Measurements from ENCODE around the gene EYA2.

The EYA2 gene

GRCh38 chr20:46998477-46999240 lies 104.0 kb downstream of the EYA2 start:
- Mint-ChIP-seq H3K4me3 (no peak overlapping the region), H3K9me3 (peaks cover 6% of the 10 kb centered on the region), H3K36me3 (ENCODE audit: low read depth) (peaks cover 6% of the 10 kb centered on the region), H3K27me3 (ENCODE audit: low read depth) (peaks cover 37% of the 10 kb centered on the region), H3K4me1 (ENCODE audit: low read depth) (peaks cover 37% of the 10 kb centered on the region), H3K27ac (no peak overlapping the region)

GRCh38 chr20:46999801-47000465 lies 105.3 kb downstream of the EYA2 start:
- Mint-ChIP-seq H3K4me1 (ENCODE audit: low read depth) (peaks cover 28% of the 10 kb centered on the region), H3K36me3 (ENCODE audit: low read depth) (peaks cover 6% of the 10 kb centered on the region), H3K9me3 (peaks cover 15% of the 10 kb centered on the region), H3K4me3 (no peak overlapping the region), H3K27me3 (ENCODE audit: low read depth) (peaks cover 48% of the 10 kb centered on the region), H3K27ac (no peak overlapping the region)

DNA sequence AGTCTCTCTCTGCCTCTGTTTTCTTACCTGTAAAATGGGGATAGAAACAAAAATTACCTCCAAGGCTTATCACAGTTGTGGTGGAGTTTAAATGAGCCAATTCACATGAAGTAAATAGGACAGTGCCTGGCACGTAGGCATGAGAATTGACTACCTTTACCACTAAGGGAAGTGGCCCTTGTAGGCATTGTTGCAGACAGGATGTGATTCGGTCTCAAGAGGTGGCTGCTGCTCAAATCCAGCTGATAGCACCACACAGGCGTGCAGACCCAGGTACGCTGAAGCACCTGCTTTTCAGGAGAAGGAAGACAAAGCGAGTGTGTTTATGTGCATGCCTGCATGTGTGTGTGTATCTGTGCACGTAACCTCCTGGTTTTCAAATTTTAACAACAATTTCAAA lies 108.6 kb downstream of the EYA2 start:
- H3K4me1 Mint-ChIP-seq (ENCODE audit: low read depth) = peaks cover 17% of the 10 kb centered on the region
- peaks cover 42% of the 10 kb centered on the region for H3K27me3 Mint-ChIP-seq (ENCODE audit: low read depth)
- no peak overlapping the region for H3K27ac Mint-ChIP-seq
- no peak overlapping the region for H3K4me3 Mint-ChIP-seq
- no peaks in the 10 kb centered on the region for H3K36me3 Mint-ChIP-seq (ENCODE audit: low read depth)
- H3K9me3 Mint-ChIP-seq = peaks cover 15% of the 10 kb centered on the region

- Mint-ChIP-seq H3K9me3 (peaks cover 15% of the 10 kb centered on the region), H3K4me3 (no peak overlapping the region), H3K27me3 (ENCODE audit: low read depth) (peaks cover 35% of the 10 kb centered on the region), H3K4me1 (ENCODE audit: low read depth) (peaks cover 10% of the 10 kb centered on the region), H3K27ac (no peak overlapping the region), H3K36me3 (ENCODE audit: low read depth) (no peaks in the 10 kb centered on the region)
Observed at GRCh38 chr20:47004179-47004578, 109.5 kb downstream of the EYA2 start.

DNA sequence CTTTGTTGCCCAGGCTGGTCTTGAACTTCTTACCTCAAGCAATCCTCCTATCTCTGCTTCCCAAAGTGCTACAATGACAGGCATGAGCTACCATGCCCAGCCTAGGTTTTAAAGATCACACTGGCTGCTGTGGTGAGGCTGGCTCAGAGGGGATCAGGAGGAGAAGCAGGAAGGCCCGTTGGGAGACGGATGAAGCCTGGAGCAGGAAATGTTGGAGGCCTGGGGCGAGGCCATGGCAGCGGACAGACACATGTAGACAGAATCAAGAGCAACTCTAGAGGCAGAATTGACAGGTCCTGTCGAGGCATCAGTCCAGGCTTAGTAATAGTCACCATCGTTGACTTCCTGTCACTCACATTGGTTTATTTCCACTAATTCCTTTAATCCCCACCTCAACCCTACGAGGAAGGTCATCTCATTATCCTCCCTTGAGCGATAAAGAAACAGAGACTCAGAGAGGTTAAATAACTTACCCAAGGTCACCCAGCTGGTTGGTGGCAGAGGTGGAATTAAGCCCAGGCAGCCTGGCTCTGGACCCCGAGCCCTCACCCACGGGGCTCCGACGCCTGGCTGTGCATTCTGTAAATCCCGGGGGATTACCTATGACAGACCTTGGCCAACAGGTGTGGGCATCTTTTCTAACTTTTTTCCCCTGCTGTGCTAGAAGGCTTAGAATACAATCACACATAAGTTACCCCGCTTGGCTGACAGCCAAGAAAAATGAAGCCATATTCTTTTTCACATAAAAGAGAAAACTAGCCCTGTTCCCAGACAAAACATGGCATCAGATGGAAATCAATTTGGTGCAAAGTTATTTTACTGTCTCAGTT lies 113.4 kb downstream of the EYA2 start:
- Mint-ChIP-seq H3K4me1 (ENCODE audit: low read depth) (peaks cover 17% of the 10 kb centered on the region), H3K9me3 (peaks cover 12% of the 10 kb centered on the region), H3K27me3 (ENCODE audit: low read depth) (peaks cover 26% of the 10 kb centered on the region), H3K36me3 (ENCODE audit: low read depth) (no peaks in the 10 kb centered on the region), H3K4me3 (no peak overlapping the region), H3K27ac (no peak overlapping the region)

GRCh38 chr20:47008842-47009518 lies 114.3 kb downstream of the EYA2 start:
- peaks cover 24% of the 10 kb centered on the region for H3K27me3 Mint-ChIP-seq (ENCODE audit: low read depth)
- no peak overlapping the region for H3K4me3 Mint-ChIP-seq
- H3K27ac Mint-ChIP-seq = no peak overlapping the region
- H3K4me1 Mint-ChIP-seq (ENCODE audit: low read depth) = peaks cover 11% of the 10 kb centered on the region
- H3K36me3 Mint-ChIP-seq (ENCODE audit: low read depth) = no peaks in the 10 kb centered on the region
- peaks cover 6% of the 10 kb centered on the region for H3K9me3 Mint-ChIP-seq

DNA sequence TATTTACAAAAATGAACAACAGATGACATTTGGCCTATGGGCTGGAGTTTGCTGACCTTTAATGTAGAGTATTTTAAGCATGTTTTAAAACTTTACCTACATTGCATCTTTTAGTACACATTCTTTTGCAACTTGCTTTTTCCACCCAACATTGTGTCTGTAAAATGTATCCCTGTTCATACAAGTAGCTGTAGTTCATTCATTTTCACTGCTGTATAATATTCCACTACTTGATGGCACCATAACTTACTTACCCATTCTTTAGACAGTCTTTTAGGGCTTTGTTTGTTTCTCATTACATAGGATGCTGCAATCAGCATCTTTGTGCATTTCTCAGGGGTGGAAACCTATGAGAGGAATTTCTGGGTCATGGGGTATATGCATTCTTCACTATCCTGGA lies 115.1 kb downstream of the EYA2 start:
- peaks cover 19% of the 10 kb centered on the region for H3K27me3 Mint-ChIP-seq (ENCODE audit: low read depth)
- no peaks in the 10 kb centered on the region for H3K36me3 Mint-ChIP-seq (ENCODE audit: low read depth)
- H3K4me3 Mint-ChIP-seq = no peak overlapping the region
- no peaks in the 10 kb centered on the region for H3K9me3 Mint-ChIP-seq
- H3K27ac Mint-ChIP-seq = no peak overlapping the region
- H3K4me1 Mint-ChIP-seq (ENCODE audit: low read depth) = peaks cover 11% of the 10 kb centered on the region

GRCh38 chr20:47011984-47012383 lies 117.3 kb downstream of the EYA2 start:
- Mint-ChIP-seq H3K9me3 (no peaks in the 10 kb centered on the region), H3K27me3 (ENCODE audit: low read depth) (peaks cover 27% of the 10 kb centered on the region), H3K4me3 (no peak overlapping the region), H3K27ac (peak overlapping the region; percentile 58), H3K36me3 (ENCODE audit: low read depth) (no peaks in the 10 kb centered on the region), H3K4me1 (ENCODE audit: low read depth) (peaks cover 11% of the 10 kb centered on the region)

- Mint-ChIP-seq H3K27me3 (ENCODE audit: low read depth) (peaks cover 27% of the 10 kb centered on the region), H3K4me3 (no peak overlapping the region), H3K36me3 (ENCODE audit: low read depth) (no peaks in the 10 kb centered on the region), H3K4me1 (ENCODE audit: low read depth) (peaks cover 11% of the 10 kb centered on the region), H3K27ac (no peak overlapping the region), H3K9me3 (no peaks in the 10 kb centered on the region)
Observed at GRCh38 chr20:47013606-47014005, 119.0 kb downstream of the EYA2 start.

DNA sequence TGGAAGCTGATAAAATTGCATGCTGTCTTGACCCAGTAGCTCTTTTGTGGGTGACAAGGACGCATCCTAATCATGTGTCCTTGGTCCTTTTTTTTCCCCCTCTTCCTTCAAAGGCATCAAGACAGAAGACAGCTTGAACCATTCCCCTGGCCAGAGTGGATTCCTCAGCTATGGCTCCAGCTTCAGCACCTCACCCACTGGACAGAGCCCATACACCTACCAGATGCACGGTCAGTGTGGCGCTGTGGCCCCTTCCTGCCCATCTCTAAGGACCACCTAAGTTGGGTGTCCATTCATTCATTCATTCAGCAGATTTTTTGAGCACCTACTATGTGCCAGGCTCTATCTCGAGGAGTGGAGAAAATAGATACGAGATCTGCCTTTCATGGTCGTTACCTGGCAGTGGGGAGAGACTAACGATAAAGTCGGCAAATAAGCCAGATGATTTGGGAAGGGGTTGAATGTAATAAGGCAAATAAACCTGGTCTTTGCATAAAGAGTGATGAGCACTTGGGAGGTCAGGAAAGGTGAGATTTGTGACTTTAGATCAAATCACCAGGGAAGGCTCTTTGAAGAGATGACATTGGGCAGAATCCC lies 121.5 kb downstream of the EYA2 start:
- no peak overlapping the region for H3K4me3 Mint-ChIP-seq
- H3K4me1 Mint-ChIP-seq (ENCODE audit: low read depth) = peaks cover 14% of the 10 kb centered on the region
- H3K9me3 Mint-ChIP-seq = no peaks in the 10 kb centered on the region
- H3K36me3 Mint-ChIP-seq (ENCODE audit: low read depth) = no peaks in the 10 kb centered on the region
- peaks cover 41% of the 10 kb centered on the region for H3K27me3 Mint-ChIP-seq (ENCODE audit: low read depth)
- H3K27ac Mint-ChIP-seq = no peak overlapping the region

GRCh38 chr20:47018381-47018780 lies 123.7 kb downstream of the EYA2 start:
- peaks cover 3% of the 10 kb centered on the region for H3K4me1 Mint-ChIP-seq (ENCODE audit: low read depth)
- H3K36me3 Mint-ChIP-seq (ENCODE audit: low read depth) = no peaks in the 10 kb centered on the region
- H3K27me3 Mint-ChIP-seq (ENCODE audit: low read depth) = peaks cover 35% of the 10 kb centered on the region
- no peaks in the 10 kb centered on the region for H3K9me3 Mint-ChIP-seq
- no peak overlapping the region for H3K27ac Mint-ChIP-seq
- H3K4me3 Mint-ChIP-seq = no peak overlapping the region

DNA sequence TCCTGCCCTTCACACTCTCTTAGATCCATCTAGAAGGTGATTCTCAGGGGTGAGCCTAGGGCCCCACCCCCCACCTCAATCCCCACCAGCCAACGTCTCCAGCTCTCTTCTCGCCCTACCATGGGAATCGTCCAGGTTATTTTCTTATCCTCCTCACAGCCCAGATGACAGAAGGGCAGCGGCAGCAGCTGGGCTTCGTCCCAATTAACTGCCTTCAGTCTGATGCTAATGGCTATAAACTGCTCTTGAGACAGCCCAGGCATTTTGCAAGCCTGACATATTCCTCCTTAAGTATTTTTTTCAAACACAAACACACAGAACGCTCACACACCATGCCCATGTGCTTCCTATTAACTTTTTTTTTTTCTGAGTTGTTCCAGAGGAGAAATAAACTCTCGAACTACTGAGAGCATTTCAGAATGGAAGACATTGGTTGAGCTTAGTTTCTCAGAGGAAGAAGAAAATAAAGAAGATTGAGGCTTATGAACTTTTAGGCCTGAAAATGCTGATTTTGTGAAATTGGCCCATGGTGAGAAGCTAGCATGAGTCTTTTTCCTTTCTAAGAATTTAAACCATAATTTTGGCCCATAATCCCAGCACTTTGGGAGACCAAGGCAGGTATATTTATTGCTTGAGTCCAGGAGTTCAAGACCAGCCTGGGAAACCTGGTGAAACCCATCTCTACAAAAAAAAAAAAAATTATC lies 124.6 kb downstream of the EYA2 start:
- H3K4me1 Mint-ChIP-seq (ENCODE audit: low read depth) = peaks cover 3% of the 10 kb centered on the region
- H3K27me3 Mint-ChIP-seq (ENCODE audit: low read depth) = peaks cover 41% of the 10 kb centered on the region
- H3K4me3 Mint-ChIP-seq = no peak overlapping the region
- no peaks in the 10 kb centered on the region for H3K36me3 Mint-ChIP-seq (ENCODE audit: low read depth)
- H3K27ac Mint-ChIP-seq = no peak overlapping the region
- H3K9me3 Mint-ChIP-seq = no peaks in the 10 kb centered on the region

DNA sequence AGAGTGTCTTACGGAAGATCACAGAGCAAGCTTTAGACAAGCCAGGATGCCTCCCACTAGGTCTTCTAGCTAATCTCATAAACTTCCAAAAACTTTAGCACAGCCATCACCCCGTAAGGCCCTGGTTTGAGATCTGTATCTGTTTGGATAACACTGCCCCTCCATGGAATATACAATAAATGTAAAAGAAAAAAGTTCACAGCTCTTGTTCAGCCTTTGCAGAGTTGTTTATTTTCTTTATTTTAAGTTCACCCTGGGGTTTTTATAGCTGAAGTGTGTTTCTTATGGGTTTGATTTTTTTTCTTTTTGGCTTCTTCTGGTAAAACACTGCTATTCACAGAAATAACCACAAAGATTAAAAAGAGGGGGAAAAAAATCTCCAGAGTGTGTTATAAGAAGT lies 125.6 kb downstream of the EYA2 start:
- peaks cover 3% of the 10 kb centered on the region for H3K4me1 Mint-ChIP-seq (ENCODE audit: low read depth)
- no peak overlapping the region for H3K4me3 Mint-ChIP-seq
- H3K27ac Mint-ChIP-seq = no peak overlapping the region
- no peaks in the 10 kb centered on the region for H3K36me3 Mint-ChIP-seq (ENCODE audit: low read depth)
- H3K27me3 Mint-ChIP-seq (ENCODE audit: low read depth) = peaks cover 49% of the 10 kb centered on the region
- no peaks in the 10 kb centered on the region for H3K9me3 Mint-ChIP-seq

Measured in T-helper 1 cell treated with Interleukin-12 subunit alpha and Interleukin-12 subunit beta and Interleukin-4 antibody, amounts not matched to agents 30 μg/mL and 1 μg/mL, for 36 hours (primary cell).